Stimulated activated CD8-positive, alpha-beta memory T cell treated with anti-CD3 and anti-CD28 coated beads, Interleukin-15, amount 100 ng/mL, for 48 hours (primary cell): Measurements from ENCODE around the gene AKIRIN1.
"Not testable (repeated sequence)": the region's sequence is repeated elsewhere in the genome, so short reads cannot be mapped to it uniquely, and the experiment has no call there.

Experiments used
- DNase-seq, 2 donors: peaks; one replicate each; pipeline ENCODE4 v3.0.0-alpha.2; 2020; ENCODE audit warnings: low read depth in 2 of 2

Gene AKIRIN1

GRCh38 chr1:38990738-38991637 is at the start of gene AKIRIN1:
TSS of gene AKIRIN1 (plus strand) at chr1:38991276. CDS start at chr1:38991381, 105 bp downstream.
- DNase-seq, result peak; percentile 97

- no peak for DNase-seq
Measured at GRCh38 chr1:38941527-38942019, 49.5 kb upstream of the AKIRIN1 start, which contains the start of gene RHBDL2. TSS of gene RHBDL2 (minus strand) at chr1:38941830. CDS start at chr1:38919212, 22,618 bp downstream.

- DNase-seq, result no peak
Measured at GRCh38 chr1:38942664-38943428, 48.2 kb upstream of the AKIRIN1 start.

GRCh38 chr1:38944547-38944946 is 46.5 kb upstream of the AKIRIN1 start:
- no peak for DNase-seq

GRCh38 chr1:38950553-38950952 is 40.5 kb upstream of the AKIRIN1 start:
- no peak for DNase-seq

GRCh38 chr1:38953433-38953860 is 37.6 kb upstream of the AKIRIN1 start:
- no peak for DNase-seq

GRCh38 chr1:38958967-38959366 is 32.1 kb upstream of the AKIRIN1 start:
- DNase-seq, result no peak

- DNase-seq, result no peak
Measured at GRCh38 chr1:38962113-38962512, 29.0 kb upstream of the AKIRIN1 start.

GRCh38 chr1:38962560-38962959 is 28.5 kb upstream of the AKIRIN1 start:
- no peak for DNase-seq

GRCh38 chr1:38964140-38964548 is 26.9 kb upstream of the AKIRIN1 start:
- no peak for DNase-seq

- not testable (repeated sequence) for DNase-seq
Measured at GRCh38 chr1:38973145-38973544, 17.9 kb upstream of the AKIRIN1 start.

GRCh38 chr1:38973659-38974437 is 17.2 kb upstream of the AKIRIN1 start:
- no peak for DNase-seq

GRCh38 chr1:38977399-38978244 is 13.5 kb upstream of the AKIRIN1 start:
- peak in 1 of 2 donors; percentile 36 for DNase-seq

- not testable (repeated sequence) for DNase-seq
Measured at GRCh38 chr1:38978245-38978542, 12.9 kb upstream of the AKIRIN1 start.

- not testable (repeated sequence) for DNase-seq
Measured at GRCh38 chr1:38979380-38979779, 11.7 kb upstream of the AKIRIN1 start.

GRCh38 chr1:38989979-38990378 is 1.1 kb upstream of the AKIRIN1 start:
- no peak for DNase-seq

- no peak for DNase-seq
Measured at GRCh38 chr1:38990386-38990737, 714 bp upstream of the AKIRIN1 start.

- no peak for DNase-seq
Measured at GRCh38 chr1:38991638-38992411, 749 bp downstream of the AKIRIN1 start.

GRCh38 chr1:38992412-38993111 is 1.5 kb downstream of the AKIRIN1 start:
- no peak for DNase-seq
